GM13977 (cell line): ENCODE data around the gene EIF2AK3.
A peak's percentile ranks its signal among the peaks of the same experiment; 100 is the strongest.
"Not testable (repeated sequence)": the region's sequence is repeated elsewhere in the genome, so short reads cannot be mapped to it uniquely, and the experiment has no call there.

Source experiments
- DNase-seq: peaks from one replicate; pipeline ENCODE4 v3.0.0; 2012; ENCODE audit warnings: low spot score
- CTCF ChIP-seq: IDR thresholded peaks from 2 replicates; pipeline ENCODE4 v1.5.1; 2012; ENCODE audit warnings: mild to moderate bottlenecking, control low read depth; ENCODE audit not compliant: insufficient read depth; ENCODE audit errors: extremely low read depth, missing control alignments
- in situ Hi-C: fragments of 300-500 bp; cut with MboI; formaldehyde crosslinking; loops from one replicate; pipeline ENCODE4 v1.12.0; 2022; ENCODE audit warnings: low sequenced_read_pairs, low pct_unique_long_range_greater_than_20kb, mixed read lengths, inconsistent platforms; ENCODE audit not compliant: unreplicated experiment

EIF2AK3 gene

GRCh38 chr2:88626171-88627054 lies 851 bp downstream of the EIF2AK3 start:
- TF ChIP-seq CTCF = no peak
- in situ Hi-C loops = no loop called here
- DNase-seq = peak; percentile 21

- DNase-seq = no peak
- TF ChIP-seq CTCF = no peak
- in situ Hi-C loops = no loop called here
These were observed 2.8 kb downstream of the EIF2AK3 start for GRCh38 chr2:88624477-88624876.

- DNase-seq, in situ Hi-C loops: not testable (repeated sequence)
These were observed 3.3 kb downstream of the EIF2AK3 start for GRCh38 chr2:88623831-88624465.

GRCh38 chr2:88622307-88622706 lies 5.0 kb downstream of the EIF2AK3 start:
- no peak for DNase-seq
- TF ChIP-seq CTCF = no peak
- in situ Hi-C loops = no loop called here

- no peak for TF ChIP-seq CTCF
- in situ Hi-C loops = no loop called here
- no peak for DNase-seq
These were observed 5.8 kb downstream of the EIF2AK3 start for GRCh38 chr2:88621432-88621831.

GRCh38 chr2:88620015-88620414 lies 7.2 kb downstream of the EIF2AK3 start:
- TF ChIP-seq CTCF = no peak
- no peak for DNase-seq
- in situ Hi-C loops = no loop called here

- no peak for TF ChIP-seq CTCF
- peak; percentile 23 for DNase-seq
- in situ Hi-C loops = no loop called here
These were observed 11.4 kb downstream of the EIF2AK3 start for GRCh38 chr2:88615822-88616221.
